ENCODE data around the gene PARP9. TPM values are rescaled to one million over a fixed set of nuclear protein-coding genes. Genes with fewer than 3 reads are reported as not detected.

PARP9 gene
- total and polyA plus RNA-seq, 2 of the 13 experiments (the other 11 are each of a cell fraction or from before 2014, with no cell fraction given), result 6.5 to 10.6 TPM

GRCh38 chr3:122530164-122530563 is 33.9 kb downstream of the PARP9 start:
- H3K27me3 ChIP-seq (ENCODE audit: control insufficient read depth in 1 of 2, insufficient read depth in 2 of 2, low read length in 2 of 2), result no peaks in the 10 kb centered on the region; a peak in 1 of 5 replicates
- no peak overlapping the region for H3K27ac ChIP-seq (ENCODE audit: extremely low read length, insufficient read depth, low read length)
- no peaks in the 10 kb centered on the region for H3K79me2 ChIP-seq (ENCODE audit: insufficient read depth, low read length)
- H2AFZ ChIP-seq (ENCODE audit: low read length), result no peak overlapping the region
- TF ChIP-seq ZFP91 (CRISPR knock-in tag; IDR thresholded peaks at IDR 0.05; ENCODE audit: borderline replicate concordance) (no peak), SMAD3 (CRISPR knock-in tag; IDR thresholded peaks at IDR 0.05) (no peak), AGO1 (IDR thresholded peaks at IDR 0.05; ENCODE audit: low read depth, low read length, poor library complexity, severe bottlenecking) (no peak), ETV6 (CRISPR knock-in tag; conservative IDR thresholded peaks at IDR 0.05) (no peak), MTA1 (CRISPR knock-in tag; IDR thresholded peaks at IDR 0.05; ENCODE audit: borderline replicate concordance) (no peak), ZNF263 (CRISPR knock-in tag; IDR thresholded peaks at IDR 0.05) (no peak), SP5 (CRISPR knock-in tag; IDR thresholded peaks at IDR 0.05; ENCODE audit: borderline replicate concordance, low read depth) (no peak), SRSF1 (optimal IDR thresholded peaks at IDR 0.05; ENCODE audit: low read depth, low read length) (no peak), TGIF2 (CRISPR knock-in tag; IDR thresholded peaks at IDR 0.05) (no peak)
- 0 out of 5 replicates have a peak, but pooled peaks cover 0 to 3% of the 10 kb centered on the region in 2 experiments for H3K36me3 ChIP-seq (replicated peaks in 1 of 2; ENCODE audit: control insufficient read depth in 1 of 2, insufficient read depth in 2 of 2, low read length in 2 of 2)
- POLR2A ChIA-PET, result no interaction called here
- H4K20me1 ChIP-seq (ENCODE audit: insufficient read depth, low read length), result no peaks in the 10 kb centered on the region
- no peak overlapping the region for H3K4me3 ChIP-seq (replicated peaks in 1 of 3; ENCODE audit: insufficient read depth in 1 of 3, low read depth in 2 of 3, low read length in 3 of 3)
- CTCF ChIA-PET (ENCODE audit: low intra/inter-chr PET ratio, low total read pairs), result no interaction called here
- H3K9me3 ChIP-seq (ENCODE audit: low read length), result no peaks in the 10 kb centered on the region
- ATAC-seq, result no peak
- no peaks in the 10 kb centered on the region for H3K4me1 ChIP-seq (ENCODE audit: insufficient read depth, low read length)
- intact Hi-C loops (cut with micrococcal nuclease; ENCODE audit: unreplicated experiment), result no loop called here
- no TSS peak for BruUV-seq (replicated peaks)
- no peak for FAIRE-seq
- DNase-seq (ENCODE audit: low spot score), result no peak
- 100% methylated on average over 1 of the region's 2 CpGs for WGBS (ENCODE audit: low lambda C conversion rate)
- in situ Hi-C loops (cut with HindIII; ENCODE audit: extremely low pct_ligation_motif_present, low pct_unique_long_range_greater_than_20kb), result no loop called here
- H3K9ac ChIP-seq (ENCODE audit: insufficient read depth, low read depth, low read length), result no peak overlapping the region
- H3K4me2 ChIP-seq (ENCODE audit: low read depth, low read length), result no peak overlapping the region
